22Rv1 (cell line): Measurements from ENCODE around the gene SKIC2.
"Not testable (repeated sequence)": the region's sequence is repeated elsewhere in the genome, so short reads cannot be mapped to it uniquely, and the experiment has no call there.

Experiments used
- ZFX ChIP-seq: fragments of 450-650 bp; IDR thresholded peaks from 2 replicates; pipeline ENCODE4 v1.6.1; 2017; ENCODE audit warnings: antibody characterized with exemption, borderline replicate concordance
- TF ChIP-seq, protein P1 (sequence below): fragments of 450-650 bp; IDR thresholded peaks from 2 replicates; pipeline ENCODE4 v1.5.1; 2017; ENCODE audit warnings: mild to moderate bottlenecking

DNA sequence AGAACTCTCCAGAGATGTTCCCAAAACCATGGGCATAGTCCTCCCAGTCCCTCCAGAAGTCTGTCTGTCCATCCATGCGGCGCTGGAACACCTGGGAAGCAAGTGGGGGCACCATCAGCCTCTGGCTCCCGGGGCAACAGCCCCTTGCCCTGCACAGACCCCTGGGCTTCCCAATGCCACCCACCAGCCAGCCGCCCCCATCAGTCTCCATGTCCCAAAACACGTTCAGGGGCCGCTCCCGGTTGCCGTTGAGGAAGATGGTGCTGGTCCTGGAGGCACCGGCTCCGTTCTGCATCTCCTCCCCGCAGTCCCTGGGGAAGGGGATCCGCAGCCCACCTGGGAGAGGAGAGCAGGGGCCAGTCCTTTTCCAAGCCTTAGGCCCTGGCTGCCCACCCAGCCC lies 50.6 kb downstream of the SKIC2 start:
- TF ChIP-seq, protein P1, sequence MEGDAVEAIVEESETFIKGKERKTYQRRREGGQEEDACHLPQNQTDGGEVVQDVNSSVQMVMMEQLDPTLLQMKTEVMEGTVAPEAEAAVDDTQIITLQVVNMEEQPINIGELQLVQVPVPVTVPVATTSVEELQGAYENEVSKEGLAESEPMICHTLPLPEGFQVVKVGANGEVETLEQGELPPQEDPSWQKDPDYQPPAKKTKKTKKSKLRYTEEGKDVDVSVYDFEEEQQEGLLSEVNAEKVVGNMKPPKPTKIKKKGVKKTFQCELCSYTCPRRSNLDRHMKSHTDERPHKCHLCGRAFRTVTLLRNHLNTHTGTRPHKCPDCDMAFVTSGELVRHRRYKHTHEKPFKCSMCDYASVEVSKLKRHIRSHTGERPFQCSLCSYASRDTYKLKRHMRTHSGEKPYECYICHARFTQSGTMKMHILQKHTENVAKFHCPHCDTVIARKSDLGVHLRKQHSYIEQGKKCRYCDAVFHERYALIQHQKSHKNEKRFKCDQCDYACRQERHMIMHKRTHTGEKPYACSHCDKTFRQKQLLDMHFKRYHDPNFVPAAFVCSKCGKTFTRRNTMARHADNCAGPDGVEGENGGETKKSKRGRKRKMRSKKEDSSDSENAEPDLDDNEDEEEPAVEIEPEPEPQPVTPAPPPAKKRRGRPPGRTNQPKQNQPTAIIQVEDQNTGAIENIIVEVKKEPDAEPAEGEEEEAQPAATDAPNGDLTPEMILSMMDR = not testable (repeated sequence)
- not testable (repeated sequence) for TF ChIP-seq ZFX
